ENCODE results near the gene LCP2.

LCP2 gene

DNA sequence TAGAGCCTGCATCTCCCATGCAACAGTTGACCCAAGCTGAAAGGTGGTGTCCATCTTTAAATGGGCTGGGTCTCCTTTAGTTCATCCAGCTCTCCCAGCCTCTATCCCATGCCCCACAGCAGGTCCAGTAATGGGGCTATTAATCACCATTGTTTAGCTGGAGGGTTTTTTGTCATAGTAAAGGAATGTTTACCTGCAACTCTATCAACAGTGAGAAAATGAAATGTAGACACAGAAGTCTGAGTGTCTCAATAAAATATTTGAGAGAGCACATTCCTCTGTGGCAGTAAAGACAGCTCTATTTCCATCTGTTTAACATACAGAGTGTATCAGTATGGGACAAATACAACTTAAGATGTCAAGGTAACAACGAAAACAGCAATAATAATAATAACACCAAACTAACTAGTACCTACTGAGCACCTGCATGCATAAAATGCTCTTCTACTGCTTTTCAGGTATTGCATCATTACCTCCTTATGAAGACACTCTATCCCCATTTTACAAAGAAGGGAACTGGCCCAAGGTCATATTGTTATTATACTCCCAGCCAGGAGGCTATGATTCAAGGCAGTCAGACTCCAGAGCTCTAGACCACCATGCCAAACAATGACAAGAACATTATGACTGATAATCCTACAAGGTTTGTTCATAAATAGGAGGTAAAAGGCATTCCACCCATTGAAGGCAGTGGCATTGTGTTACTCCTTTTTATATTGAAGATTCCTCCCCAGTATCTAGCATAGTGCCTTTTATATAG, 85.8 kb downstream of the LCP2 start:
- no peak for DNase-seq

DNA sequence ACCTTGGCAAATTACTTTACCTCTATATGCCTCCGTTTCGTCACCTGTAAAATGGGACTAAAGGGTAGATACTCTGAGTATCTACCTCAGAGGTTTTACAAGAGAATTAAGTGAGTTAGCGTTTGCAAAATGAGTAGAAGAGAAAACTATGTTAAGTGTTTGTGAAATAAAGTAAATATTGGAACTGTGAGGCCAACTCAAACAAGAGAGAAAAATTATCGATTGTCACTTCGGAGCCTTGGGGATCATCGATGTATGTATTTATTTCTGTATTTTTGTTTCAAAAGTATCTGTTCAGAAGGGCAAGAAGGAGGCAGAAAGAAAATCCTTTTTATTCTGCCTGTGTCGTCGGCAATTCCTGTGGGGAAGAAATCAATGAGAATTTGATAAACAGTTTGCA, 90.6 kb downstream of the LCP2 start:
- no peak for DNase-seq

DNA sequence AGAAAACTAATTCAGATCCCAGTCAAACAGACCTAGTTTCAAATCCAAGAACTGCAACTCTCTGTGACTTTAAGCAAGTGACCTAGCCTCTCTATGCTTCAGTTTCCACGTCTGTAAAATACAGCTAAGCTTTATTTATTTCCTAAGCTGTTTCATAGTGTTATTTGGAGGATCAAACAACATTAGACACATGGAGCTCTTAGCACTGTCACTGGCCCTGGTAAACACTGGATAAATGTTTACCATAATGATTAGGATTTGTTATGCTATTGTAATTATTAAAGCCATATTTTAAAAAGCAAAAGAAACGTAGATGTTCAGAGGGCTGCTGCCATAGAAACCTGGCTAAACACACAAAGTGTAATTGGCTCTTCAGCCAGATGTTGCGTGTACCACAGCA, 91.4 kb downstream of the LCP2 start:
- DNase-seq = no peak

DNA sequence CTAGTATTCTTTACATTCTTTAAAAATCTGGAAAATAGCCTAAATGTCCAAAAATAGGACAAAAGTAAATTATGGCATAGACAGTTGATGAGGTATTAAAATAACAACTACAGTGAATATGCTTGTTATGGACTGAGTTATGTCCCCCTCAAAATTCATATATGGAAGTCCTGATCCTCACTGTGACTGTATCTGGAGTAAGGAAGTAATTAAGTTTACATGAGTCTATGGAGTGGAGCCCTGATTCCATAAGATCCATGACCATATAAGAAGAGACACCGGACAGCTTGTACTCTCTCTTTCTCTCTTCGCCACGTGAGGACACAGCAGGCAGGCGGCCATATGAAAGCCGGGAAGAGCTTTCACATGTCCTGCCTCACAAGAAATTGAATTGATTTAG, 93.4 kb downstream of the LCP2 start:
- no peak for DNase-seq

DNA sequence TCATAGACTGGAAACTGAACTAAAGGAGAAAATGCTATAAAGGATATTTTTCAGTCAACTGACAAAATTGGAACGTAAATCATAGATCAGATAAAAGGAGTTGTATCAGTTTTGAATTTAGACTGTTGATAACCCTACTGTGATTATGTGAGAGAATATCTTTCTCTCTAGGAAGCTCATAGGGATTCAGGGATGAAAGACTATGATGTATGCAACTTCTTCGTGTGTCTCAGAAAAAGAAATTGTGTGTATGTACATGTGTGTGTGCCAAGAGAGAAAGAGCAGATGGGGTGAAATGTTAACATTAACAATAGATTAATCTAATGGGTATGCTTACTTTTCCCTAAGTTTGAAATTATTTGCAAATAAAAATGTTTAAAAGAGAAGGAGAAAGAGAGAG, 95.5 kb downstream of the LCP2 start:
- DNase-seq = no peak

DNA sequence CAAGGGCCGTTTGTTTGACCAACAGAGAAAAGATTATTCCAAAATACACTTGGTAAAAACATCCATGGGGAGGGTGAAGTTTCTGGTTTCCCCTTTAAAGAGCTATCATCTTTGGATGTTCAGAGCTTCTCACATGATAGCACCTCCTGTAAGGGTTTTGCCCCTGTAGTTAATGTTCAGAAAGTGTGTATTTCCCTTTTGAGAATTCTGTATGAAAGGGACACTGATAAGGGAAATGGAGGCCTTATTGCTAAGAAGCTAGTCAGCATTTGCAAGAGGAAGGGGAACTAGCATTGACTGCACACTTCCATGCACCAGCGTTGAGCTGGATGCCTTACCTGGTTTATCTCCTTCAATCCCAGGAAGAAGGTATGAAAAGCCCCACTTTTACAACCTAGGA, 96.3 kb downstream of the LCP2 start:
- DNase-seq = no peak

DNA sequence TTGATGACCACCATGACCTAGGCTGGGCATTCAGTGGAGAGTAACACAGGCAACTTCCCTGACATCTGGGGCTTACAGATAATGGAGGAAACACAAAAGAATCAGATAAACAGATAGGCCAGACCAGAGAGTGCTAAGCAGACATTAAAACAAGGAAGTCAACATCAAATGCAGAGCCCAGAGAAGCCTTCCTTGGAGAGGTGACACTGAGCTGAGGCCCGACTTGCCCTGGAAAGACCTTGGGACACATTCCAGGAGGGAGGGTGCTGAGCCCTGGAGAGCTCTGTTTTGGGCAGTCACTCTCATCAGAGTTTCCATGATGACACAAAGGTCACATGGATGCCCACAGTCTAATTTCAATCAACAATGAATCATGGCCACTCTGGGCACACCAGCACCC, 96.7 kb downstream of the LCP2 start:
- no peak for DNase-seq

Data from C1 segment of cervical spinal cord (tissue), 14 donors.